ENCODE data around the gene HOXC10. TPM values are rescaled to one million over a fixed set of nuclear protein-coding genes. Genes with fewer than 3 reads are reported as not detected.

Gene HOXC10
- total and polyA plus RNA-seq, 2 experiments from 2014 or later, result 0.23 to 1.7 TPM

GRCh38 chr12:54010972-54011664 is 26.2 kb downstream of the HOXC10 start:
- no peak for DNase-seq (ENCODE audit: low spot score)
- no peaks in the 10 kb centered on the region for H3K9me2 ChIP-seq (replicated peaks; ENCODE audit: insufficient read depth)
- peak overlapping the region; percentile 18 for H3K4me3 ChIP-seq
- no peaks in the 10 kb centered on the region for H3K9me3 ChIP-seq (ENCODE audit: low read depth)
- peak; percentile 8 for TF ChIP-seq EZH2phosphoT487 (IDR thresholded peaks at IDR 0.05; ENCODE audit: low read depth, severe bottlenecking, unreplicated experiment)
- no peak for TF ChIP-seq EZH2 (IDR thresholded peaks at IDR 0.05; ENCODE audit: borderline replicate concordance)
- no peak for TF ChIP-seq CTCF (IDR thresholded peaks at IDR 0.05; ENCODE audit: poor library complexity)
- H3K4me2 ChIP-seq, result peak overlapping the region; percentile 95
- H4K20me1 ChIP-seq (ENCODE audit: insufficient read depth, poor library complexity, severe bottlenecking), result no peaks in the 10 kb centered on the region
- H3K27ac ChIP-seq, result peak overlapping the region; percentile 81
- H2AFZ ChIP-seq, result no peak overlapping the region
- no peaks in the 10 kb centered on the region for H3K36me3 ChIP-seq (replicated peaks; ENCODE audit: insufficient read depth, low read depth)
- H3K27me3 ChIP-seq, result peaks cover 90% of the 10 kb centered on the region
- peaks cover 4% of the 10 kb centered on the region for H3K79me2 ChIP-seq
- 7% methylated on average over 17 of the region's 17 CpGs for WGBS (ENCODE audit: low lambda C conversion rate, missing lambda C conversion rate)
- peaks cover 14% of the 10 kb centered on the region for H3K4me1 ChIP-seq (ENCODE audit: insufficient read depth)

GRCh38 chr12:54011665-54012532 is 27.0 kb downstream of the HOXC10 start:
- peak overlapping the region; percentile 95 for H3K4me2 ChIP-seq
- WGBS (ENCODE audit: low lambda C conversion rate, missing lambda C conversion rate), result 31% methylated on average over 14 of the region's 14 CpGs
- H3K27ac ChIP-seq, result peak overlapping the region; percentile 81
- peaks cover 4% of the 10 kb centered on the region for H3K79me2 ChIP-seq
- H2AFZ ChIP-seq, result no peak overlapping the region
- H3K27me3 ChIP-seq, result peaks cover 82% of the 10 kb centered on the region
- no peaks in the 10 kb centered on the region for H3K36me3 ChIP-seq (replicated peaks; ENCODE audit: insufficient read depth, low read depth)
- TF ChIP-seq EZH2 (IDR thresholded peaks at IDR 0.05; ENCODE audit: borderline replicate concordance) (no peak), CTCF (IDR thresholded peaks at IDR 0.05; ENCODE audit: poor library complexity) (no peak), EZH2phosphoT487 (IDR thresholded peaks at IDR 0.05; ENCODE audit: low read depth, severe bottlenecking, unreplicated experiment) (no peak)
- H4K20me1 ChIP-seq (ENCODE audit: insufficient read depth, poor library complexity, severe bottlenecking), result no peaks in the 10 kb centered on the region
- no peak overlapping the region for H3K4me3 ChIP-seq
- H3K9me3 ChIP-seq (ENCODE audit: low read depth), result no peaks in the 10 kb centered on the region
- no peak for DNase-seq (ENCODE audit: low spot score)
- peaks cover 10% of the 10 kb centered on the region for H3K4me1 ChIP-seq (ENCODE audit: insufficient read depth)
- no peaks in the 10 kb centered on the region for H3K9me2 ChIP-seq (replicated peaks; ENCODE audit: insufficient read depth)

- H4K20me1 ChIP-seq (ENCODE audit: insufficient read depth, poor library complexity, severe bottlenecking), result no peaks in the 10 kb centered on the region
- peaks cover 77% of the 10 kb centered on the region for H3K27me3 ChIP-seq
- no peaks in the 10 kb centered on the region for H3K36me3 ChIP-seq (replicated peaks; ENCODE audit: insufficient read depth, low read depth)
- H3K9me2 ChIP-seq (replicated peaks; ENCODE audit: insufficient read depth), result no peaks in the 10 kb centered on the region
- WGBS (ENCODE audit: low lambda C conversion rate, missing lambda C conversion rate), result 39% methylated on average over 6 of the region's 6 CpGs
- no peak overlapping the region for H3K4me3 ChIP-seq
- peaks cover 9% of the 10 kb centered on the region for H3K4me1 ChIP-seq (ENCODE audit: insufficient read depth)
- H2AFZ ChIP-seq, result no peak overlapping the region
- H3K4me2 ChIP-seq, result no peak overlapping the region
- DNase-seq (ENCODE audit: low spot score), result no peak
- peak overlapping the region; percentile 15 for H3K27ac ChIP-seq
- peaks cover 9% of the 10 kb centered on the region for H3K79me2 ChIP-seq
- TF ChIP-seq EZH2phosphoT487 (IDR thresholded peaks at IDR 0.05; ENCODE audit: low read depth, severe bottlenecking, unreplicated experiment) (no peak), CTCF (IDR thresholded peaks at IDR 0.05; ENCODE audit: poor library complexity) (no peak), EZH2 (IDR thresholded peaks at IDR 0.05; ENCODE audit: borderline replicate concordance) (no peak)
- no peaks in the 10 kb centered on the region for H3K9me3 ChIP-seq (ENCODE audit: low read depth)
These were observed 27.9 kb downstream of the HOXC10 start for GRCh38 chr12:54012631-54013409.

Measured in hepatocyte (in vitro differentiated cells).